Sigmoid colon (tissue), 4 donors: Measurements from ENCODE around the gene ANOS1.

Source experiments
- CTCF ChIP-seq, 4 experiments: fragments of 450-650 bp in 3 of 4; fragments of 200-600 bp in 1 of 4; IDR thresholded peaks; one replicate each; pipeline ENCODE4 v1.5.1; 2016 to 2019; ENCODE audit warnings: antibody characterized with exemption in 4 of 4, mild to moderate bottlenecking in 3 of 4, moderate library complexity in 2 of 4
- EP300 ChIP-seq, 4 donors: sonication (generic); formaldehyde crosslinking; IDR thresholded peaks; one replicate each; pipeline ENCODE4 v1.6.1; 2017; ENCODE audit warnings: antibody characterized with exemption in 4 of 4
- POLR2A ChIP-seq, 2 donors: fragments of 450-650 bp; IDR thresholded peaks; one replicate each; pipeline ENCODE4 v1.6.1; 2016; ENCODE audit warnings: antibody characterized with exemption in 2 of 2, mild to moderate bottlenecking in 2 of 2, moderate library complexity in 2 of 2
- POLR2AphosphoS5 ChIP-seq, 4 donors: sonication (generic); formaldehyde crosslinking; IDR thresholded peaks; one replicate each; pipeline ENCODE4 v1.6.1; 2017; ENCODE audit warnings: antibody characterized with exemption in 4 of 4

- TF ChIP-seq CTCF (IDR thresholded peaks at IDR 0.05) (no peak), POLR2A (IDR thresholded peaks at IDR 0.05) (no peak), POLR2AphosphoS5 (IDR thresholded peaks at IDR 0.05) (no peak), EP300 (IDR thresholded peaks at IDR 0.05) (no peak)
Observed at GRCh38 chrX:8546715-8547114, 185.2 kb downstream of the ANOS1 start.
